Fibroblast of lung (primary cell): Measurements from ENCODE around the gene P4HA3.

ENCODE experiments used
- CTCF ChIP-seq, 2 donors: IDR thresholded peaks in 1 of 2; conservative IDR thresholded peaks in 1 of 2; 1 replicate in 1 of 2; 2 replicates in 1 of 2; pipeline ENCODE4 v1.5.1; 2011 to 2012; ENCODE audit warnings: low read length in 2 of 2, control low read depth in 1 of 2, inconsistent platforms in 1 of 2, low read depth in 1 of 2, mild to moderate bottlenecking in 1 of 2
- EZH2 ChIP-seq: IDR thresholded peaks from 2 replicates; pipeline ENCODE4 v1.5.1; 2012; ENCODE audit warnings: low read length, control low read depth, mild to moderate bottlenecking; ENCODE audit errors: missing control alignments

GRCh38 chr11:74282914-74283371, 28.5 kb downstream of the P4HA3 start:
- TF ChIP-seq CTCF (conservative IDR thresholded peaks at IDR 0.05 in 1 of 2, IDR thresholded peaks at IDR 0.05 in 1 of 2; ENCODE audit: low read depth in 1 of 2, low read length in 2 of 2) (no peak), EZH2 (no peak)
